Karpas-422 (cell line): Measurements from ENCODE around the gene HSP90AB1. TPM values are rescaled to one million over a fixed set of nuclear protein-coding genes. Genes with fewer than 3 reads are reported as not detected.
A peak's percentile ranks its signal among the peaks of the same experiment; 100 is the strongest.

Experiments
- DNase-seq: peaks from one replicate; pipeline ENCODE4 v3.0.0-alpha.2; 2015
- H2AFZ ChIP-seq: fragments of 200-600 bp; sonication (generic); 2 replicates; pipeline ENCODE4 v1.6.1; 2014; ENCODE audit warnings: antibody characterized with exemption, low read length, mixed read lengths
- H3K27ac ChIP-seq: fragments of 200-600 bp; sonication (generic); 2 replicates; pipeline ENCODE4 v1.5.1; 2014; ENCODE audit warnings: mild to moderate bottlenecking, low read length, moderate library complexity
- H3K27me3 ChIP-seq: fragments of 200-600 bp; sonication (generic); 2 replicates; pipeline ENCODE4 v1.6.1; 2014; ENCODE audit warnings: low read length, mixed read lengths
- H3K36me3 ChIP-seq: fragments of 200-600 bp; sonication (generic); 2 replicates; pipeline ENCODE4 v1.6.1; 2014; ENCODE audit warnings: low read length, mixed read lengths; ENCODE audit not compliant: insufficient read depth
- H3K4me1 ChIP-seq: fragments of 200-600 bp; sonication (generic); 2 replicates; pipeline ENCODE4 v1.6.1; 2014; ENCODE audit warnings: mild to moderate bottlenecking, low read length, mixed read lengths
- H3K4me2 ChIP-seq: fragments of 200-600 bp; sonication (generic); 2 replicates; pipeline ENCODE4 v1.6.1; 2014; ENCODE audit warnings: low read length, low read depth, mild to moderate bottlenecking; ENCODE audit not compliant: poor library complexity, severe bottlenecking
- H3K4me3 ChIP-seq: fragments of 200-600 bp; sonication (generic); 2 replicates; pipeline ENCODE4 v1.5.1; 2014; ENCODE audit warnings: mild to moderate bottlenecking, antibody characterized with exemption, low read length, mixed read lengths
- H3K79me2 ChIP-seq: fragments of 200-600 bp; sonication (generic); 2 replicates; pipeline ENCODE4 v1.6.1; 2014; ENCODE audit warnings: mild to moderate bottlenecking, low read length, mixed read lengths
- H3K9ac ChIP-seq: fragments of 200-600 bp; sonication (generic); 2 replicates; pipeline ENCODE4 v1.6.0; 2014; ENCODE audit warnings: low read length
- H3K9me2 ChIP-seq: fragments of 200-600 bp; sonication (generic), shearing (Covaris generic); replicated peaks from 2 replicates; pipeline ENCODE4 v1.6.0; 2014; ENCODE audit warnings: mild to moderate bottlenecking, low read length, moderate library complexity; ENCODE audit not compliant: insufficient read depth
- H3K9me3 ChIP-seq: fragments of 300-700, 200-600 bp; sonication (generic); 2 replicates; pipeline ENCODE4 v1.6.1; 2014; ENCODE audit warnings: low read length, mixed read lengths
- H4K20me1 ChIP-seq: fragments of 200-600 bp; sonication (generic); 2 replicates; pipeline ENCODE4 v1.6.1; 2014; ENCODE audit warnings: mild to moderate bottlenecking, antibody characterized with exemption, low read length, low read depth; ENCODE audit not compliant: insufficient read depth
- total RNA-seq: library from RNA; depleted of rRNA; stranded (reverse); fragments of >200 nt; shearing (Covaris generic); gene quantifications from 2 replicates; pipeline ENCODE4 v1.2.3, GENCODE V29; 2014; ENCODE audit warnings: low replicate concordance

The HSP90AB1 gene
- total RNA-seq, 1 experiment from 2014 or later = 474 TPM

DNA sequence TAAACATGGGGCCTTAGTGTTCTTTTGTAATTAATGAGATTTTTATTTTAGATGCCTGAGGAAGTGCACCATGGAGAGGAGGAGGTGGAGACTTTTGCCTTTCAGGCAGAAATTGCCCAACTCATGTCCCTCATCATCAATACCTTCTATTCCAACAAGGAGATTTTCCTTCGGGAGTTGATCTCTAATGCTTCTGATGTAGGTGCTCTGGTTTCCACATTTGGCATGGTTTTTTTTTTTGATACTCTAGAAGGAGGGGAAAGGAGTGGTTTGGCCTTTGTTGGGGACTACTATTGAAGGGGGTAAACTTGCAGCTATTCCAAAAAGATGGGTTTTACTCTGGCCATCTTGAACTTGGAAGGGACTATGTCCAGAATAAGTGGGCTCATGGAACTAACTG, 1.7 kb downstream of the HSP90AB1 start:
- H3K9me3 ChIP-seq = no peaks in the 10 kb centered on the region
- H3K4me3 ChIP-seq = peak overlapping the region; percentile 95
- no peaks in the 10 kb centered on the region for H3K9me2 ChIP-seq
- H2AFZ ChIP-seq = no peak overlapping the region
- H3K4me1 ChIP-seq = peaks cover 44% of the 10 kb centered on the region
- H3K27ac ChIP-seq = peak overlapping the region; percentile 91
- H3K79me2 ChIP-seq = peaks cover 42% of the 10 kb centered on the region
- H3K36me3 ChIP-seq = peaks cover 60% of the 10 kb centered on the region
- peak overlapping the region; percentile 86 for H3K4me2 ChIP-seq
- H3K9ac ChIP-seq = peak overlapping the region; percentile 97
- DNase-seq = no peak
- no peaks in the 10 kb centered on the region for H3K27me3 ChIP-seq
- H4K20me1 ChIP-seq = peaks cover 51% of the 10 kb centered on the region

DNA sequence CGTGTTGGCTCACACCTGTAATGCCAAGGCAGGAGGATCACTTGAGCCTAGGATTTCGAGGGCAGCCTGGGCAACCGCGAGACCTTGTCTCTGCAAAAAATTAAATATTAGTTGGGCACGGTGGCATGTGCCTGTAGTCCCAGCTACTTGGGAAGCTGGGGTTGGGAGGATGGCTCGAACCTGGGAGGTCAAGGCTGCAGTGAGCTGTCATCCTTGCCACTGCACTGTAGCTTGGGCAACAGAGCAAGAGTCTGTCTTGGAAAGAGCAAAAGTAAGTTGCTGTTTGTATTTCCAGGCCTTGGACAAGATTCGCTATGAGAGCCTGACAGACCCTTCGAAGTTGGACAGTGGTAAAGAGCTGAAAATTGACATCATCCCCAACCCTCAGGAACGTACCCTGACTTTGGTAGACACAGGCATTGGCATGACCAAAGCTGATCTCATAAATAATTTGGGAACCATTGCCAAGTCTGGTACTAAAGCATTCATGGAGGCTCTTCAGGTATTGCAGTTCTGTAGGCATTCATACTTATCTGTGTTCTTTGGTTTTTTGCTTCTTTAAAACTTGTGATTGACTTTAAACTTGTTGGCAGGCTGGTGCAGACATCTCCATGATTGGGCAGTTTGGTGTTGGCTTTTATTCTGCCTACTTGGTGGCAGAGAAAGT, 2.3 kb downstream of the HSP90AB1 start:
- Histone ChIP-seq H2AFZ (no peak overlapping the region), H3K9ac (peak overlapping the region; percentile 97), H3K27ac (no peak overlapping the region), H3K79me2 (peaks cover 42% of the 10 kb centered on the region), H3K4me2 (peak overlapping the region; percentile 86), H3K36me3 (peaks cover 65% of the 10 kb centered on the region), H3K4me1 (peaks cover 50% of the 10 kb centered on the region), H3K9me2 (no peaks in the 10 kb centered on the region), H3K9me3 (no peaks in the 10 kb centered on the region), H3K4me3 (peak overlapping the region; percentile 95; the same call in 1 of the 2 replicates), H3K27me3 (no peaks in the 10 kb centered on the region), H4K20me1 (peaks cover 54% of the 10 kb centered on the region)
- no peak for DNase-seq

DNA sequence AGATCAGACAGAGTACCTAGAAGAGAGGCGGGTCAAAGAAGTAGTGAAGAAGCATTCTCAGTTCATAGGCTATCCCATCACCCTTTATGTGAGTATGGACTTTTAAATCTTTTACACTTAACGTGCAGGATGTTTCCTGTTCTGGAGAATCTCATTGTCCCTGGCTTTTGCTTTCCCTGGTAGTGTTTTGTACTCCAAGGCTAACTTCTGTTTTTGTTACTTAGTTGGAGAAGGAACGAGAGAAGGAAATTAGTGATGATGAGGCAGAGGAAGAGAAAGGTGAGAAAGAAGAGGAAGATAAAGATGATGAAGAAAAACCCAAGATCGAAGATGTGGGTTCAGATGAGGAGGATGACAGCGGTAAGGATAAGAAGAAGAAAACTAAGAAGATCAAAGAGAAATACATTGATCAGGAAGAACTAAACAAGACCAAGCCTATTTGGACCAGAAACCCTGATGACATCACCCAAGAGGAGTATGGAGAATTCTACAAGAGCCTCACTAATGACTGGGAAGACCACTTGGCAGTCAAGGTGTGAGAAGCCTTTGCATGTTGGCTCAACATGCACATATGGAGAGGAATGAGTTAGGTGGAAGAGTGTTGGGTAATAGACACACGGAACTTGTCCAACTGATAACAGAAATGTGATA, 3.3 kb downstream of the HSP90AB1 start:
- Histone ChIP-seq H2AFZ (no peak overlapping the region), H3K4me3 (no peak overlapping the region), H3K9ac (no peak overlapping the region), H3K27ac (0 out of 2 replicates have a peak overlapping the region, but pooled peaks have one; percentile 6), H3K27me3 (no peaks in the 10 kb centered on the region), H3K36me3 (peaks cover 73% of the 10 kb centered on the region), H3K9me2 (no peaks in the 10 kb centered on the region), H3K4me1 (peaks cover 59% of the 10 kb centered on the region), H3K4me2 (no peak overlapping the region), H3K79me2 (peaks cover 42% of the 10 kb centered on the region), H4K20me1 (peaks cover 54% of the 10 kb centered on the region), H3K9me3 (no peaks in the 10 kb centered on the region)
- no peak for DNase-seq

DNA sequence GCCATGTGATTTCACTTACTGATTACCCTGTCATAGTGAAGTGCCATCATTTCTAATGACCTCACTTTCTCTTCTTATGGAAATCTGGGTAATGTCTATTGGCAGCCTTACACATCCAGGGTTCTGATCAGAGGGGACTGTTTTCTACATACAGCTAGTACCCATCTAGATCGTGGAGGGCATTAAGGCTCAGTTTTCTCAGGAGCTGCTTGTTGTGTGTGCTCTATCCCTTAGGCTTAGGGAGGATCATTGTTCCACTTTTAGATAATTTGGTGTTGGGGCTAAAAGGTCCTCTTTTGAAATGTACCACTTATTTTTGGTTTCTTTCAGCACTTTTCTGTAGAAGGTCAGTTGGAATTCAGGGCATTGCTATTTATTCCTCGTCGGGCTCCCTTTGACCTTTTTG, 3.8 kb downstream of the HSP90AB1 start:
- Histone ChIP-seq H3K4me3 (no peak overlapping the region), H2AFZ (no peak overlapping the region), H3K27me3 (no peaks in the 10 kb centered on the region), H3K27ac (no peak overlapping the region), H3K9ac (no peak overlapping the region), H3K9me2 (no peaks in the 10 kb centered on the region), H3K9me3 (no peaks in the 10 kb centered on the region), H3K79me2 (peaks cover 42% of the 10 kb centered on the region), H3K4me2 (no peak overlapping the region), H3K36me3 (peaks cover 74% of the 10 kb centered on the region), H4K20me1 (peaks cover 54% of the 10 kb centered on the region), H3K4me1 (peaks cover 59% of the 10 kb centered on the region)
- DNase-seq = no peak

DNA sequence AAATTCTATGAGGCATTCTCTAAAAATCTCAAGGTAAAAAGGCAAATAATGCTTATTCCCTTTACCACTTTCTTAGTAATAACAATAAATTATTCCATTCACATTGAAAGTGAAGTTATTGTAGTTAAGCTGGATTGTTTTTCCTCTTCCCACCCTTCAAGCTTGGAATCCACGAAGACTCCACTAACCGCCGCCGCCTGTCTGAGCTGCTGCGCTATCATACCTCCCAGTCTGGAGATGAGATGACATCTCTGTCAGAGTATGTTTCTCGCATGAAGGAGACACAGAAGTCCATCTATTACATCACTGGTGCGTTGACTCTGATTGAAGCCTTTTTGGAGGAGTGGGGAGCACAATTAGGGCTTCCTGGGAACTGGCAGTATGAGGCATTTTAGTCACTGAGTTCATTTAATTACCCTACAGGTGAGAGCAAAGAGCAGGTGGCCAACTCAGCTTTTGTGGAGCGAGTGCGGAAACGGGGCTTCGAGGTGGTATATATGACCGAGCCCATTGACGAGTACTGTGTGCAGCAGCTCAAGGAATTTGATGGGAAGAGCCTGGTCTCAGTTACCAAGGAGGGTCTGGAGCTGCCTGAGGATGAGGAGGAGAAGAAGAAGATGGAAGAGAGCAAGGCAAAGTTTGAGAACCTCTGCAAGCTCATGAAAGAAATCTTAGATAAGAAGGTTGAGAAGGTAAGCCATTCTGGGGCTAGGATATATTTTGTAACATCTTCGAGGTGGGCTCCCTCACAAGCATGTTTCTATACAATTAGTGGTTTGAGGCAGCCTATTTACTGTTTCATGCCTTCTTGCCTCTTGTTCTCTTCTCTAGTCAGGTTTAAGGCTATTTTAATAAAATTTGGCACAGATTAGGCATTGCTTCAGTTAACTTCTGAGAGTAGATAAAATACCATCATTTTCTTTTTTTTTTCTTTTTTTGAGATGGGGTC, 4.9 kb downstream of the HSP90AB1 start:
- Histone ChIP-seq H3K4me2 (no peak overlapping the region), H4K20me1 (peaks cover 56% of the 10 kb centered on the region)

DNA sequence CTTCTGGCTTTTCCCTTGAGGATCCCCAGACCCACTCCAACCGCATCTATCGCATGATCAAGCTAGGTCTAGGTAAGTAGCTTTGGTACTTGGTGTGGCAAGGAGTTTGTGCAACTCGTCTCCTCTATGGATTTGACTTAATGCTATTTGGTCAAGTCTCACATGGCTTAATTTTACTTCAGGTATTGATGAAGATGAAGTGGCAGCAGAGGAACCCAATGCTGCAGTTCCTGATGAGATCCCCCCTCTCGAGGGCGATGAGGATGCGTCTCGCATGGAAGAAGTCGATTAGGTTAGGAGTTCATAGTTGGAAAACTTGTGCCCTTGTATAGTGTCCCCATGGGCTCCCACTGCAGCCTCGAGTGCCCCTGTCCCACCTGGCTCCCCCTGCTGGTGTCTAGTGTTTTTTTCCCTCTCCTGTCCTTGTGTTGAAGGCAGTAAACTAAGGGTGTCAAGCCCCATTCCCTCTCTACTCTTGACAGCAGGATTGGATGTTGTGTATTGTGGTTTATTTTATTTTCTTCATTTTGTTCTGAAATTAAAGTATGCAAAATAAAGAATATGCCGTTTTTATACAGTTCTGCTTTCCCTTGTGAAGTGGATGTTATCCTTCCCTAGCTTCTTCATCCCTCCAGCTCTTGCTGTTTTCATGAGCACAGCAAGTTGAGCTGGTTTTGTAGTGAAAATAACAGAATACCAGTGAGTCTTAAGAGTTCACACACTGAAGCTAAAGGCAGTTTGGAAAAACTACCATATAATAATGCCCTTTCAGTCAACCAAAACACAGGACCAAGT, 6.6 kb downstream of the HSP90AB1 start:
- H3K4me2 ChIP-seq = peak overlapping the region; percentile 95
- peaks cover 69% of the 10 kb centered on the region for H3K4me1 ChIP-seq
- peak; percentile 86 for DNase-seq
- no peaks in the 10 kb centered on the region for H3K9me3 ChIP-seq
- H3K27me3 ChIP-seq = no peaks in the 10 kb centered on the region
- no peak overlapping the region for H2AFZ ChIP-seq
- peaks cover 33% of the 10 kb centered on the region for H3K79me2 ChIP-seq
- 0 out of 2 replicates have a peak overlapping the region, but pooled peaks have one; percentile 35 for H3K9ac ChIP-seq
- peaks cover 60% of the 10 kb centered on the region for H3K36me3 ChIP-seq
- no peaks in the 10 kb centered on the region for H3K9me2 ChIP-seq
- H3K4me3 ChIP-seq = no peak overlapping the region
- H3K27ac ChIP-seq = no peak overlapping the region
- H4K20me1 ChIP-seq = peaks cover 41% of the 10 kb centered on the region

More for the DNA sequence above, 4.9 kb downstream of the HSP90AB1 start:
- no peaks in the 10 kb centered on the region for H3K9me2 ChIP-seq
- DNase-seq = peak; percentile 51
- no peak overlapping the region for H3K9ac ChIP-seq
- H3K4me3 ChIP-seq = no peak overlapping the region
- H3K9me3 ChIP-seq = no peaks in the 10 kb centered on the region
- peaks cover 63% of the 10 kb centered on the region for H3K4me1 ChIP-seq
- peaks cover 47% of the 10 kb centered on the region for H3K79me2 ChIP-seq
- H3K36me3 ChIP-seq = peaks cover 74% of the 10 kb centered on the region
- no peaks in the 10 kb centered on the region for H3K27me3 ChIP-seq
- H3K27ac ChIP-seq = no peak overlapping the region
- no peak overlapping the region for H2AFZ ChIP-seq

DNA sequence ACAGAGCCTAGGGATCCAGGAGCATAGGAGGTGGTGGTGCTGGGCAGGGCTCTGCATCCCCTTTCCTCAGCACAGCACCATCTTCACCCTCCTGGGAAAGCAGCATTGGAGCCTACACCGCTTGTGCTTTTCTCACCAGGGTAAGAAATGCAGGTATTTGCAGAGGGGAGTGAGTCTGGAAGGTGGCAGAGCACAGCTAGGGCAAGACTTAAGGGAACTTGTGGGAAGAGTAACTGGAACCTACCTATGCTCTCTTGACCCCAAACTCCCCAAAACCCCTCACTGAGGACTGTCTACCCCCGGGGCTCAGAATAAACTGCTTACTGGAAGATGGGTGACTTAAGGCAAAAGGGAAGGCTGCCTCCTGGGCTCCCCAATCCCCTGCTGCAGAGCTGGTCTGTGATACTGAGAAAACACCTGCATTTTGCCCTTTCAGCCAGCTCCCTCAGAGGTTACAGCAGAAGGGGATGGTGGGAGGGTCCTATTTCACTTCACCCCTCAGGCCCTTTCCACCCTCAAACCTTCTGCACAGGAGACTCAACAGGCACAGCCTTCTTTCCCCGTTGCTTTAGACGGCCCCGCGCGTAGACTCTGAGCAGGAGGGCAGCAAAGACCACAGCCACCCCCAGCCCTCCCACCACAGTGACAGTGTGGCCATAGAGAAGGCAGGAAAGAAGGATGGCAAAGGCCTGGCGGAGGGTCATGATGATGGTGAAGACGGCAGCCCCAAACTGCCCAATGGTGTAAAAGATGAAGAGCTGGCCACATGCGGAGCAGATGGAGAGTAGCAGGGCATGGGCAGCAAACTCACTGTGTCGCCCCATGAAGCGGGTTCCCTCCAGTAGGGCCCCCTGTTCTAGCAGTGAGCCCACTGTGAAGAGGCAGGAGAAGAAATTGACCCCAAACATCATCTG, 7.5 kb downstream of the HSP90AB1 start:
- Histone ChIP-seq H3K9ac (peak overlapping the region; percentile 35; the same call in 1 of the 2 replicates), H4K20me1 (peaks cover 32% of the 10 kb centered on the region), H3K27me3 (no peaks in the 10 kb centered on the region), H3K9me2 (no peaks in the 10 kb centered on the region), H2AFZ (no peak overlapping the region), H3K27ac (no peak overlapping the region), H3K4me2 (peak overlapping the region; percentile 95), H3K36me3 (peaks cover 52% of the 10 kb centered on the region), H3K4me3 (no peak overlapping the region), H3K79me2 (peaks cover 24% of the 10 kb centered on the region), H3K9me3 (no peaks in the 10 kb centered on the region), H3K4me1 (peaks cover 68% of the 10 kb centered on the region)
- DNase-seq = peak; percentile 69
